Motor neuron (in vitro differentiated cells): Measurements from ENCODE around the gene FBN2. TPM values are rescaled to one million over a fixed set of nuclear protein-coding genes. Genes with fewer than 3 reads are reported as not detected.

Experiments used
- ATAC-seq, 8 experiments: fragments of 200-7000 bp; cut with Tn5 transposase; replicated peaks in 6 of 8; 2 replicates each; pipeline ENCODE4 v1.8.0; 2021; ENCODE audit warnings: mild to moderate bottlenecking in 8 of 8, moderate library complexity in 8 of 8
- H3K27ac ChIP-seq, 2 donors: fragments of 250-450 bp; sonication (Bioruptor Pico); 2 replicates each; pipeline ENCODE4 v1.9.0; 2021; ENCODE audit warnings: antibody characterized with exemption in 2 of 2, mild to moderate bottlenecking in 2 of 2, moderate library complexity in 1 of 2
- H3K4me1 ChIP-seq, 2 donors: fragments of 250-450 bp; sonication (Bioruptor Pico); replicated peaks in 1 of 2; 2 replicates each; pipeline ENCODE4 v1.6.1; 2021; ENCODE audit warnings: antibody characterized with exemption in 2 of 2, mild to moderate bottlenecking in 2 of 2, moderate library complexity in 1 of 2
- H3K4me3 ChIP-seq, 5 donors: fragments of 250-450 bp; sonication (Bioruptor Pico); 2 replicates each; pipeline ENCODE4 v1.9.0; 2021; ENCODE audit warnings: antibody characterized with exemption in 5 of 5, mild to moderate bottlenecking in 5 of 5, moderate library complexity in 4 of 5
- WGBS, 10 experiments: fragments of 450-650 bp; shearing (Covaris generic); methylation state at CpG; one replicate each; pipeline ENCODE4 v1.0.0; 2022; 5-methylcytosine and 5-hydroxymethylcytosine counted together
- in situ Hi-C, 9 experiments: fragments of 400-800 bp; cut with MboI; loops; one replicate each; pipeline ENCODE4 v1.15.0; 2021; ENCODE audit warnings: low sequenced_read_pairs in 9 of 9, low pct_unique_long_range_greater_than_20kb in 2 of 9; ENCODE audit not compliant: unreplicated experiment in 9 of 9
- total RNA-seq, 8 experiments: library from RNA; unstranded; fragments of 300-600 nt; gene quantifications; 2 replicates each; pipeline versions ENCODE4 v1.2.3 to v1.2.4, GENCODE V29; 2022

The FBN2 gene
- total RNA-seq, 8 experiments from 2014 or later = 5.3 to 129 (median 15.1) TPM

DNA sequence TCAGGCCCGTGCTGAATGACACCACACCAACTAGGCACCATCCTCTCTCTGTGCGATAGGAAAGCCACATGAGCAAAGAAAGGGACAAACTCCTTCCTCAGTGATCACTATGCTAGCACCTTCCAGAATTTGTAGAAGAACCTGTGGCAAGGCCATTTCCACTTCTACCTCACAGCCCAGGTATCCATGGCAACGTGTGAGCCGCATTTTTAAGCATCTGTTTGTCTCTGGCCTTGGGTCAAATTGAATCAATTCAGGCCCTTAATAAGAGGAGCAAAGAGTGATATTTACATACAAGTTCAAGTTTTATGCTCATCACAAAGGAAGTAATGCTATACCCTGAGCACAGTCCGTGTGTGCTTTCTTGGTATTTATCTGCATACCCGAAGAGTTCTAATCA, 275.1 kb downstream of the FBN2 start:
- in situ Hi-C loops = no loop called here
- no peak overlapping the region for H3K4me3 ChIP-seq
- WGBS, 10 experiments = 72 to 100% (median 83%) methylated on average over 1 to 5 of the region's 6 CpGs; no CpG with 5 or more reads in 2 of the 10 experiments
- no peak overlapping the region for H3K27ac ChIP-seq
- ATAC-seq = no peak
- H3K4me1 ChIP-seq = no peaks in the 10 kb centered on the region

GRCh38 chr5:128259607-128260021, 278.4 kb downstream of the FBN2 start:
- Histone ChIP-seq H3K4me1 (no peaks in the 10 kb centered on the region), H3K27ac (no peak overlapping the region), H3K4me3 (no peak overlapping the region)
- ATAC-seq = no peak
- in situ Hi-C loops = no loop called here
- WGBS, 10 experiments = 50 to 100% (median 93%) methylated on average over 1 to 11 of the region's 11 CpGs; no CpG with 5 or more reads in 1 of the 10 experiments

- Histone ChIP-seq H3K27ac (no peak overlapping the region), H3K4me1 (no peaks in the 10 kb centered on the region), H3K4me3 (no peak overlapping the region)
- peak in 1 of 8 experiments; percentile 42 for ATAC-seq
- in situ Hi-C loops = no loop called here
- 67 to 96% (median 90%) methylated on average over 1 to 6 of the region's 6 CpGs; no CpG with 5 or more reads in 1 of the 10 experiments for WGBS, 10 experiments
These were observed 279.7 kb downstream of the FBN2 start for GRCh38 chr5:128258372-128258771.

DNA sequence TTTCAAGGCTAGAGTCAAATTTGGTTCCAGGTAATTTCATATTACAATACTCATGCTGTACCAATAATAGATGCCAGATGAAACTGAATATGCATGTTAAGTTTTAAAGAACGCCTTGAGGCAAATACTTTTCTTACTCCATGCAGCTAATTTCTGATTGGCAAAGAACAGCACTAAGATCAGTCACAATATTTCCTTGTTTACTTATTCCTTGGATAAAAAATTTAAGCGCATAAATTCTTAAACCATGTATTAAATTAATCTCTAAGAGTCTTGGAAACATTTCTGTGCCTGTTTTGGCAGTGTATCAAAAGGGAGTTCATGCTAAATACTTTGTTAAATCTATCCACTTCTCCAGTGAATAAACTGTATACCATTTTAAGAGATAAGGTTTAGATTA, 281.0 kb downstream of the FBN2 start:
- peak in 3 of 8 experiments; percentile 79 to 89 (median 84) for ATAC-seq
- in situ Hi-C loops = no loop called here
- WGBS, 10 experiments = 0 to 100% (median 92%) methylated on average over 1 to 2 of the region's 2 CpGs; no CpG with 5 or more reads in 1 of the 10 experiments

GRCh38 chr5:128254789-128255188, 283.3 kb downstream of the FBN2 start:
- 60 to 88% (median 80%) methylated on average over 1 of the region's 1 CpG; no CpG with 5 or more reads in 7 of the 10 experiments for WGBS, 10 experiments
- Histone ChIP-seq H3K27ac (no peak overlapping the region), H3K4me3 (no peak overlapping the region), H3K4me1 (no peaks in the 10 kb centered on the region)
- ATAC-seq = no peak
- in situ Hi-C loops = no loop called here

More for the DNA sequence above, 281.0 kb downstream of the FBN2 start:
- Histone ChIP-seq H3K4me1 (no peaks in the 10 kb centered on the region), H3K4me3 (no peak overlapping the region), H3K27ac (no peak overlapping the region)

- Histone ChIP-seq H3K4me3 (no peak overlapping the region), H3K27ac (no peak overlapping the region), H3K4me1 (no peaks in the 10 kb centered on the region)
- in situ Hi-C loops = no loop called here
- no peak for ATAC-seq
- WGBS, 10 experiments = 96 to 100% (median 100%) methylated on average over 1 to 5 of the region's 7 CpGs; no CpG with 5 or more reads in 6 of the 10 experiments
These were observed 284.2 kb downstream of the FBN2 start for GRCh38 chr5:128253880-128254279.

DNA sequence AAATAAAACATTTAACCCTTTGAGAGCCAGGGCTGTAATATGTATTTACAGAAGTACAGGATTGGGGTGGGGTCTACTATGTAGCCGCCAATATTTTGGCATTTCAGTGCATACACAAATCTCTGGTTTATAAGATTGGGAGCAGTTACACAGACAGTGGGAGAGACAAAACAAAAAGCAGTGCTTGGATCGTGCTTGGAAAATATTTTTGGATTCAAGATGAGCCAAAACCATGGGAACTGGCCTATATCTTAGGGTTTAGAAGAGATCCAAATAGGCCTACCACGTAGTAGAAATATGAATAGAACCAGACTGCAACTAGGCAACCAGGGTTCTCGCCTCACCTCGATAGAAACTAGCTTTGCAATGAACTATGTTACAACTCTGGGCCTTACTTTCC, 284.9 kb downstream of the FBN2 start:
- in situ Hi-C loops = no loop called here
- H3K4me1 ChIP-seq = no peaks in the 10 kb centered on the region
- H3K27ac ChIP-seq = no peak overlapping the region
- 52 to 96% (median 87%) methylated on average over 1 to 5 of the region's 5 CpGs; no CpG with 5 or more reads in 1 of the 10 experiments for WGBS, 10 experiments
- no peak for ATAC-seq
- no peak overlapping the region for H3K4me3 ChIP-seq

DNA sequence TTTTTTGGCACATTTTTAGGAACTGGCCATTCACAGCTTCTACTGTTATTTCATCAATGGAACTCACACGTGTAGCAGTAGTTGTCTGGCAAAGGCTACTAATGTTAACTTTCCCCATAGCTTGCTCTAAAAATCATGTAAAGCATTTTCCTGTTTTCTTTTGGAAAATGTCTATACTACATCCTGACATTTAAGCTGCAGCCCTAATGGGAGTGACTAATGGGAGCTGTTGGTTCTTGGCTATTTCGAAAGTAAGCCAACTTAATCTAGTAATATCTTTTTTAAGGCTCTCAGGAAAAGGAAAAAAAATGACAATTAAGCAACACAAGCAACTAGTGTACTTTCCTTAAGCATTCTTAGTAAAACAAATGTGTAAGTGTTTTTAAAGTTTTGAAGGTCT, 285.3 kb downstream of the FBN2 start:
- no peak overlapping the region for H3K27ac ChIP-seq
- in situ Hi-C loops = no loop called here
- 0 to 100% (median 72%) methylated on average over 1 to 2 of the region's 2 CpGs; no CpG with 5 or more reads in 1 of the 10 experiments for WGBS, 10 experiments
- no peak for ATAC-seq
- no peaks in the 10 kb centered on the region for H3K4me1 ChIP-seq
- no peak overlapping the region for H3K4me3 ChIP-seq

DNA sequence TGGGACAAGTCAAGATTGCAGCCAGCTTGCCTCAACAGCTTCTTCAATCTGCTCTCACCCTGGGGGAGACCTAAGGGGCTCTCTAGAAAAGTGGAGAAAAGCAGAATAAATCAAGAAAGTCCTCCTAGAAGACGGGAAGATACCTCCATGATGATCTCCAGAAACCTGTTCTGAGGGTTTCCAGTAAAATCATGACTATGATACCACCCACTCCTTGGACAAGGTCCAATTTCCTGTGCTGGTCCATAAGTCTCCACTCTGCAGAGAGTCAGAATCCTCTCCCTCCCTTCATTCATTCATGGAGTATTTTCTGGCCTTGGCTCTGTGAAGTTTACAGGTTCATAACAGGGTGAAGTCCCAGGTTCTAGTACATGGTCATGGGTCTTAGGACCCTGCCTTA, 285.8 kb downstream of the FBN2 start:
- H3K4me1 ChIP-seq = no peaks in the 10 kb centered on the region
- no peak overlapping the region for H3K27ac ChIP-seq
- 20 to 71% (median 67%) methylated on average over 1 of the region's 1 CpG; no CpG with 5 or more reads in 6 of the 10 experiments for WGBS, 10 experiments
- ATAC-seq = no peak
- in situ Hi-C loops = no loop called here
- no peak overlapping the region for H3K4me3 ChIP-seq

DNA sequence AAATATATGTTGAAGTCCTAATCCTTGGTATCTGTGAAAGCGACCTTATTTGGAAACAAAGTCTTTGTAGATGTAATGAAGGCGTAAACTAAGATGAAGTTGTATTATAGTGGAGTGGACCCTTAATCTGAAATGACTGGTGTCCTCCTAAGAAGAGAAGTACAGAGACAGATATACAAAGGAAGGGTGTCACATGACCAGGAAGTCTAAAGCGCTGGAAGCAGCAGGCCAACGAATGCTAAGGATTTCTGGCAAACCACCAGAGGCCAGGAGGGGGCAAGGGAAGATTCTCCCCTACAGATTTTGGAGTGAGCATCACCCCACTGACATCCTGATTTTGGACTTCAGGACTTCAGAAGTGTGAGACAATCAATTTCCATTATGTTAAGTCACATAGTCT, 292.1 kb downstream of the FBN2 start:
- no peak overlapping the region for H3K27ac ChIP-seq
- in situ Hi-C loops = loop anchor here in 1 of 9 experiments (25.0 kb wide), 1 partner anchor 91 kb away; no protein-coding TSS in a partner anchor
- WGBS, 10 experiments = 70 to 100% (median 87%) methylated on average over 2 to 4 of the region's 4 CpGs; no CpG with 5 or more reads in 2 of the 10 experiments
- ATAC-seq = no peak
- no peaks in the 10 kb centered on the region for H3K4me1 ChIP-seq
- H3K4me3 ChIP-seq = no peak overlapping the region

GRCh38 chr5:128243958-128244582, 294.0 kb downstream of the FBN2 start:
- H3K27ac ChIP-seq = no peak overlapping the region
- H3K4me1 ChIP-seq = no peaks in the 10 kb centered on the region
- H3K4me3 ChIP-seq = no peak overlapping the region
- peak in 3 of 8 experiments; percentile 58 to 83 (median 73) for ATAC-seq
- WGBS, 10 experiments = 0 to 100% (median 55%) methylated on average over 1 to 3 of the region's 3 CpGs; no CpG with 5 or more reads in 2 of the 10 experiments
- in situ Hi-C loops = loop anchor here in 1 of 9 experiments (25.0 kb wide), 1 partner anchor 93 kb away; no protein-coding TSS in a partner anchor

GRCh38 chr5:128241051-128241695, 296.9 kb downstream of the FBN2 start:
- no peak for ATAC-seq
- Histone ChIP-seq H3K4me3 (no peak overlapping the region), H3K27ac (no peak overlapping the region), H3K4me1 (peaks cover 0 to 5% of the 10 kb centered on the region in 2 donors)
- 40 to 100% (median 91%) methylated on average over 1 to 2 of the region's 2 CpGs; no CpG with 5 or more reads in 2 of the 10 experiments for WGBS, 10 experiments
- in situ Hi-C loops = loop anchor here in 1 of 9 experiments (25.0 kb wide), 1 partner anchor 96 kb away; no protein-coding TSS in a partner anchor

GRCh38 chr5:128237546-128237945, 300.5 kb downstream of the FBN2 start:
- no peak overlapping the region for H3K4me3 ChIP-seq
- in situ Hi-C loops = loop anchor here in 1 of 9 experiments (25.0 kb wide), 1 partner anchor 100 kb away; no protein-coding TSS in a partner anchor
- H3K4me1 ChIP-seq = peaks cover 0 to 5% of the 10 kb centered on the region in 2 donors
- no peak overlapping the region for H3K27ac ChIP-seq
- 7 to 91% (median 78%) methylated on average over 1 to 8 of the region's 8 CpGs for WGBS, 10 experiments
- peak in 4 of 8 experiments; percentile 29 to 78 (median 68) for ATAC-seq
